ENCODE data around the gene C5orf63.
A peak's percentile ranks its signal among the peaks of the same experiment; 100 is the strongest.

The C5orf63 gene

GRCh38 chr5:127101935-127102334, 28.6 kb upstream of the C5orf63 start:
- Histone ChIP-seq H2BK120ac (ENCODE audit: low read depth, low read length) (no peak overlapping the region), H3K4ac (ENCODE audit: low read depth in 1 of 2, low read length in 2 of 2) (no peak overlapping the region)

GRCh38 chr5:127101533-127101932, 28.2 kb upstream of the C5orf63 start:
- Histone ChIP-seq H3K4me1 (ENCODE audit: control insufficient read depth, insufficient read depth, low read depth, low read length) (no peaks in the 10 kb centered on the region), H4K8ac (ENCODE audit: low read length) (no peak overlapping the region), H3K27me3 (ENCODE audit: control insufficient read depth in 1 of 2, insufficient read depth in 1 of 2, low read length in 2 of 2) (peaks cover 0 to 10% of the 10 kb centered on the region in 2 experiments), H3K9me3 (ENCODE audit: control insufficient read depth, low read length) (no peaks in the 10 kb centered on the region), H3K36me3 (ENCODE audit: control insufficient read depth in 1 of 2, insufficient read depth in 2 of 2, low read depth in 1 of 2, low read length in 2 of 2) (no peaks in the 10 kb centered on the region), H3K4me2 (ENCODE audit: low read length, poor library complexity, severe bottlenecking) (no peak overlapping the region), H3K18ac (ENCODE audit: low read depth in 1 of 2, low read length in 2 of 2) (no peak overlapping the region), H3K4me3 (ENCODE audit: insufficient read depth in 1 of 2, low read depth in 1 of 2, low read length in 2 of 2) (no peak overlapping the region), H2BK5ac (ENCODE audit: low read depth, low read length, poor library complexity, severe bottlenecking) (no peak overlapping the region), H3K23ac (ENCODE audit: low read length in 2 of 2) (no peak overlapping the region), H2AK5ac (ENCODE audit: low read length, severe bottlenecking) (no peak overlapping the region), H3K14ac (ENCODE audit: low read length in 2 of 2) (no peak overlapping the region), H3K4ac (ENCODE audit: low read depth in 1 of 2, low read length in 2 of 2) (no peak overlapping the region), H4K91ac (ENCODE audit: low read length) (no peak overlapping the region), H3K9ac (ENCODE audit: low read length) (no peak overlapping the region), H2BK15ac (ENCODE audit: low read depth, poor library complexity, severe bottlenecking) (no peak overlapping the region), H3K79me1 (replicated peaks; ENCODE audit: low read length, poor library complexity, severe bottlenecking) (no peaks in the 10 kb centered on the region), H2AFZ (ENCODE audit: low read depth, low read length) (no peak overlapping the region), H3K27ac (ENCODE audit: low read length, poor library complexity, severe bottlenecking) (no peak overlapping the region), H2BK120ac (ENCODE audit: low read depth, low read length) (no peak overlapping the region), H2BK12ac (ENCODE audit: low read length in 2 of 2) (no peak overlapping the region)
- no peak for DNase-seq
- 85% methylated on average over 2 of the region's 2 CpGs for WGBS

More at GRCh38 chr5:127101935-127102334, 28.6 kb upstream of the C5orf63 start:
- Histone ChIP-seq H2AFZ (ENCODE audit: low read depth, low read length) (no peak overlapping the region), H3K9me3 (ENCODE audit: control insufficient read depth, low read length) (no peaks in the 10 kb centered on the region), H3K27ac (ENCODE audit: low read length, poor library complexity, severe bottlenecking) (no peak overlapping the region), H3K4me2 (ENCODE audit: low read length, poor library complexity, severe bottlenecking) (no peak overlapping the region), H4K91ac (ENCODE audit: low read length) (no peak overlapping the region), H4K8ac (ENCODE audit: low read length) (no peak overlapping the region), H3K18ac (ENCODE audit: low read depth in 1 of 2, low read length in 2 of 2) (no peak overlapping the region), H3K4me1 (ENCODE audit: control insufficient read depth, insufficient read depth, low read depth, low read length) (no peaks in the 10 kb centered on the region), H3K9ac (ENCODE audit: low read length) (no peak overlapping the region), H3K14ac (ENCODE audit: low read length in 2 of 2) (no peak overlapping the region), H3K36me3 (ENCODE audit: control insufficient read depth in 1 of 2, insufficient read depth in 2 of 2, low read depth in 1 of 2, low read length in 2 of 2) (no peaks in the 10 kb centered on the region), H3K27me3 (ENCODE audit: control insufficient read depth in 1 of 2, insufficient read depth in 1 of 2, low read length in 2 of 2) (peaks cover 0 to 8% of the 10 kb centered on the region in 2 experiments), H3K4me3 (ENCODE audit: insufficient read depth in 1 of 2, low read depth in 1 of 2, low read length in 2 of 2) (no peak overlapping the region), H3K79me1 (replicated peaks; ENCODE audit: low read length, poor library complexity, severe bottlenecking) (no peaks in the 10 kb centered on the region), H3K23ac (ENCODE audit: low read length in 2 of 2) (no peak overlapping the region), H2BK5ac (ENCODE audit: low read depth, low read length, poor library complexity, severe bottlenecking) (no peak overlapping the region), H2BK12ac (ENCODE audit: low read length in 2 of 2) (no peak overlapping the region), H2AK5ac (ENCODE audit: low read length, severe bottlenecking) (no peak overlapping the region), H2BK15ac (ENCODE audit: low read depth, poor library complexity, severe bottlenecking) (no peak overlapping the region)
- no peak for DNase-seq

- H3K4me2 ChIP-seq (ENCODE audit: low read length, poor library complexity, severe bottlenecking): no peak overlapping the region
- no peak overlapping the region for H3K4me3 ChIP-seq (ENCODE audit: insufficient read depth in 1 of 2, low read depth in 1 of 2, low read length in 2 of 2)
- no peak overlapping the region for H3K9ac ChIP-seq (ENCODE audit: low read length)
- peaks cover 5 to 19% of the 10 kb centered on the region in 2 experiments for H3K27me3 ChIP-seq (ENCODE audit: control insufficient read depth in 1 of 2, insufficient read depth in 1 of 2, low read length in 2 of 2)
- no peak overlapping the region for H2BK15ac ChIP-seq (ENCODE audit: low read depth, poor library complexity, severe bottlenecking)
- H2BK5ac ChIP-seq (ENCODE audit: low read depth, low read length, poor library complexity, severe bottlenecking): no peak overlapping the region
- H3K36me3 ChIP-seq (ENCODE audit: control insufficient read depth in 1 of 2, insufficient read depth in 2 of 2, low read depth in 1 of 2, low read length in 2 of 2): no peaks in the 10 kb centered on the region
- H3K9me3 ChIP-seq (ENCODE audit: control insufficient read depth, low read length): no peaks in the 10 kb centered on the region
- H2BK12ac ChIP-seq (ENCODE audit: low read length in 2 of 2): no peak overlapping the region
- no peaks in the 10 kb centered on the region for H3K4me1 ChIP-seq (ENCODE audit: control insufficient read depth, insufficient read depth, low read depth, low read length)
- no peak overlapping the region for H3K14ac ChIP-seq (ENCODE audit: low read length in 2 of 2)
- no peak for DNase-seq
- H2AFZ ChIP-seq (ENCODE audit: low read depth, low read length): no peak overlapping the region
- no peak overlapping the region for H4K8ac ChIP-seq (ENCODE audit: low read length)
- 81% methylated on average over 2 of the region's 3 CpGs for whole genome bisulfite sequencing
- no peak overlapping the region for H3K23ac ChIP-seq (ENCODE audit: low read length in 2 of 2)
- no peaks in the 10 kb centered on the region for H3K79me1 ChIP-seq (replicated peaks; ENCODE audit: low read length, poor library complexity, severe bottlenecking)
- no peak overlapping the region for H2AK5ac ChIP-seq (ENCODE audit: low read length, severe bottlenecking)
- H3K27ac ChIP-seq (ENCODE audit: low read length, poor library complexity, severe bottlenecking): no peak overlapping the region
- no peak overlapping the region for H4K91ac ChIP-seq (ENCODE audit: low read length)
- no peak overlapping the region for H3K18ac ChIP-seq (ENCODE audit: low read depth in 1 of 2, low read length in 2 of 2)
- no peak overlapping the region for H2BK120ac ChIP-seq (ENCODE audit: low read depth, low read length)
- H3K4ac ChIP-seq (ENCODE audit: low read depth in 1 of 2, low read length in 2 of 2): no peak overlapping the region
Observed at GRCh38 chr5:127098241-127098640, 24.9 kb upstream of the C5orf63 start.

- Histone ChIP-seq H2AK5ac (ENCODE audit: low read length, severe bottlenecking) (no peak overlapping the region), H3K4ac (ENCODE audit: low read depth in 1 of 2, low read length in 2 of 2) (no peak overlapping the region), H3K4me2 (ENCODE audit: low read length, poor library complexity, severe bottlenecking) (no peak overlapping the region), H3K14ac (ENCODE audit: low read length in 2 of 2) (no peak overlapping the region), H4K8ac (ENCODE audit: low read length) (no peak overlapping the region), H4K91ac (ENCODE audit: low read length) (peak overlapping the region; percentile 21), H3K9me3 (ENCODE audit: control insufficient read depth, low read length) (no peaks in the 10 kb centered on the region), H2BK12ac (ENCODE audit: low read length in 2 of 2) (no peak overlapping the region), H2BK5ac (ENCODE audit: low read depth, low read length, poor library complexity, severe bottlenecking) (no peak overlapping the region), H3K27me3 (ENCODE audit: control insufficient read depth in 1 of 2, insufficient read depth in 1 of 2, low read length in 2 of 2) (peaks cover 5 to 19% of the 10 kb centered on the region in 2 experiments), H2BK15ac (ENCODE audit: low read depth, poor library complexity, severe bottlenecking) (no peak overlapping the region), H2BK120ac (ENCODE audit: low read depth, low read length) (no peak overlapping the region), H3K18ac (ENCODE audit: low read depth in 1 of 2, low read length in 2 of 2) (no peak overlapping the region), H3K36me3 (ENCODE audit: control insufficient read depth in 1 of 2, insufficient read depth in 2 of 2, low read depth in 1 of 2, low read length in 2 of 2) (no peaks in the 10 kb centered on the region), H3K27ac (ENCODE audit: low read length, poor library complexity, severe bottlenecking) (no peak overlapping the region), H3K4me3 (ENCODE audit: insufficient read depth in 1 of 2, low read depth in 1 of 2, low read length in 2 of 2) (no peak overlapping the region), H3K79me1 (replicated peaks; ENCODE audit: low read length, poor library complexity, severe bottlenecking) (no peaks in the 10 kb centered on the region), H3K4me1 (ENCODE audit: control insufficient read depth, insufficient read depth, low read depth, low read length) (no peaks in the 10 kb centered on the region), H2AFZ (ENCODE audit: low read depth, low read length) (no peak overlapping the region), H3K23ac (ENCODE audit: low read length in 2 of 2) (no peak overlapping the region), H3K9ac (ENCODE audit: low read length) (no peak overlapping the region)
- no peak for DNase-seq
- 93% methylated on average over 3 of the region's 3 CpGs for WGBS
Observed at GRCh38 chr5:127097278-127097677, 24.0 kb upstream of the C5orf63 start.
